ENCODE results near the gene DNAH8.

GRCh38 chr6:39056681-39057080 lies 341.6 kb downstream of the DNAH8 start:
- TF ChIP-seq EZH2phosphoT487 (IDR thresholded peaks at IDR 0.05) (no peak), CTCF (IDR thresholded peaks at IDR 0.05) (no peak)

Data from neural progenitor cell (in vitro differentiated cells).